Measurements from ENCODE around the gene RASSF9.

RASSF9 gene

GRCh38 chr12:85843606-85844310 is 7.5 kb upstream of the RASSF9 start:
- peak; percentile 7 for DNase-seq (ENCODE audit: extremely low read depth, insufficient read length)
- H3K27me3 ChIP-seq (replicated peaks; ENCODE audit: control insufficient read depth, insufficient read depth, low read length) = no peaks in the 10 kb centered on the region
- TF ChIP-seq CTCF (IDR thresholded peaks at IDR 0.05; ENCODE audit: insufficient read depth, low read length, poor library complexity, severe bottlenecking) = no peak
- H3K36me3 ChIP-seq (ENCODE audit: control insufficient read depth, insufficient read depth, low read length) = no peaks in the 10 kb centered on the region
- H3K4me3 ChIP-seq (replicated peaks; ENCODE audit: low read depth, low read length) = no peak overlapping the region

GRCh38 chr12:85835426-85836196 is 598 bp downstream of the RASSF9 start:
- Histone ChIP-seq H3K4me3 (replicated peaks; ENCODE audit: low read depth, low read length) (no peak overlapping the region), H3K36me3 (ENCODE audit: control insufficient read depth, insufficient read depth, low read length) (no peaks in the 10 kb centered on the region), H3K27me3 (replicated peaks; ENCODE audit: control insufficient read depth, insufficient read depth, low read length) (no peaks in the 10 kb centered on the region)
- no peak for DNase-seq (ENCODE audit: extremely low read depth, insufficient read length)
- no peak for TF ChIP-seq CTCF (IDR thresholded peaks at IDR 0.05; ENCODE audit: insufficient read depth, low read length, poor library complexity, severe bottlenecking)

GRCh38 chr12:85834378-85834777 is 1.8 kb downstream of the RASSF9 start:
- DNase-seq (ENCODE audit: extremely low read depth, insufficient read length) = no peak
- H3K36me3 ChIP-seq (ENCODE audit: control insufficient read depth, insufficient read depth, low read length) = no peaks in the 10 kb centered on the region
- no peak for TF ChIP-seq CTCF (IDR thresholded peaks at IDR 0.05; ENCODE audit: insufficient read depth, low read length, poor library complexity, severe bottlenecking)
- H3K4me3 ChIP-seq (replicated peaks; ENCODE audit: low read depth, low read length) = no peak overlapping the region
- H3K27me3 ChIP-seq (replicated peaks; ENCODE audit: control insufficient read depth, insufficient read depth, low read length) = no peaks in the 10 kb centered on the region

- no peak for TF ChIP-seq CTCF (IDR thresholded peaks at IDR 0.05; ENCODE audit: insufficient read depth, low read length, poor library complexity, severe bottlenecking)
- no peak overlapping the region for H3K4me3 ChIP-seq (replicated peaks; ENCODE audit: low read depth, low read length)
- no peak for DNase-seq (ENCODE audit: extremely low read depth, insufficient read length)
- no peaks in the 10 kb centered on the region for H3K36me3 ChIP-seq (ENCODE audit: control insufficient read depth, insufficient read depth, low read length)
- H3K27me3 ChIP-seq (replicated peaks; ENCODE audit: control insufficient read depth, insufficient read depth, low read length) = no peaks in the 10 kb centered on the region
Measured at GRCh38 chr12:85833579-85833978, 2.6 kb downstream of the RASSF9 start.

GRCh38 chr12:85831327-85831990 is 4.8 kb downstream of the RASSF9 start:
- no peak overlapping the region for H3K4me3 ChIP-seq (replicated peaks; ENCODE audit: low read depth, low read length)
- no peak for TF ChIP-seq CTCF (IDR thresholded peaks at IDR 0.05; ENCODE audit: insufficient read depth, low read length, poor library complexity, severe bottlenecking)
- no peak for DNase-seq (ENCODE audit: extremely low read depth, insufficient read length)
- H3K36me3 ChIP-seq (ENCODE audit: control insufficient read depth, insufficient read depth, low read length) = no peaks in the 10 kb centered on the region
- no peaks in the 10 kb centered on the region for H3K27me3 ChIP-seq (replicated peaks; ENCODE audit: control insufficient read depth, insufficient read depth, low read length)
